ENCODE results near the gene POLR1E.

The POLR1E gene

DNA sequence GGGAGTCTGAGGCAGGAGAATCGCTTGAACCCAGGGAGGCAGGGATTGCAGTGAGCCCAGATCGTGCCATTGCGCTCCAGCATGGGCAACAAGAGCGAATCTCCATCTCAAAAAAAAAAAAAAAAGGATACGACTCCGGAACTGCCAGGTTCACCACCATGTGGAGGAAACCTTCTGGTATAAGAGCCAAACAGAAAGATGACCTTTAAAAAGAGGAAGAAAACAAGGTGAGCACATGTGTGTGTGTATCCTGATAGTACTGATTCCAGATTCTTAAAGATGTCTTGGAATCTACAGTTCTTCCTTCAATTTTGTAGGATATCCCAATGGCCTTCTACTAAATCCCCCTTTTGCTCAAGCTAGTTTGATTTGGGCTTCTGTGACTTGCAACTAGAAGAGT is 56.7 kb downstream of the POLR1E start:
- no peak for DNase-seq (ENCODE audit: low read depth in 1 of 2, low spot score in 1 of 2)
- TF ChIP-seq GABPA (IDR thresholded peaks at IDR 0.05; ENCODE audit: low read depth) (no peak), SPI1 (IDR thresholded peaks at IDR 0.05; ENCODE audit: borderline replicate concordance, low read depth) (no peak)
- TF ChIP-seq, protein P1, sequence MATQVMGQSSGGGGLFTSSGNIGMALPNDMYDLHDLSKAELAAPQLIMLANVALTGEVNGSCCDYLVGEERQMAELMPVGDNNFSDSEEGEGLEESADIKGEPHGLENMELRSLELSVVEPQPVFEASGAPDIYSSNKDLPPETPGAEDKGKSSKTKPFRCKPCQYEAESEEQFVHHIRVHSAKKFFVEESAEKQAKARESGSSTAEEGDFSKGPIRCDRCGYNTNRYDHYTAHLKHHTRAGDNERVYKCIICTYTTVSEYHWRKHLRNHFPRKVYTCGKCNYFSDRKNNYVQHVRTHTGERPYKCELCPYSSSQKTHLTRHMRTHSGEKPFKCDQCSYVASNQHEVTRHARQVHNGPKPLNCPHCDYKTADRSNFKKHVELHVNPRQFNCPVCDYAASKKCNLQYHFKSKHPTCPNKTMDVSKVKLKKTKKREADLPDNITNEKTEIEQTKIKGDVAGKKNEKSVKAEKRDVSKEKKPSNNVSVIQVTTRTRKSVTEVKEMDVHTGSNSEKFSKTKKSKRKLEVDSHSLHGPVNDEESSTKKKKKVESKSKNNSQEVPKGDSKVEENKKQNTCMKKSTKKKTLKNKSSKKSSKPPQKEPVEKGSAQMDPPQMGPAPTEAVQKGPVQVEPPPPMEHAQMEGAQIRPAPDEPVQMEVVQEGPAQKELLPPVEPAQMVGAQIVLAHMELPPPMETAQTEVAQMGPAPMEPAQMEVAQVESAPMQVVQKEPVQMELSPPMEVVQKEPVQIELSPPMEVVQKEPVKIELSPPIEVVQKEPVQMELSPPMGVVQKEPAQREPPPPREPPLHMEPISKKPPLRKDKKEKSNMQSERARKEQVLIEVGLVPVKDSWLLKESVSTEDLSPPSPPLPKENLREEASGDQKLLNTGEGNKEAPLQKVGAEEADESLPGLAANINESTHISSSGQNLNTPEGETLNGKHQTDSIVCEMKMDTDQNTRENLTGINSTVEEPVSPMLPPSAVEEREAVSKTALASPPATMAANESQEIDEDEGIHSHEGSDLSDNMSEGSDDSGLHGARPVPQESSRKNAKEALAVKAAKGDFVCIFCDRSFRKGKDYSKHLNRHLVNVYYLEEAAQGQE (IDR thresholded peaks at IDR 0.05; ENCODE audit: insufficient replicate concordance, low read depth), result no peak
- TF ChIP-seq, protein P2, sequence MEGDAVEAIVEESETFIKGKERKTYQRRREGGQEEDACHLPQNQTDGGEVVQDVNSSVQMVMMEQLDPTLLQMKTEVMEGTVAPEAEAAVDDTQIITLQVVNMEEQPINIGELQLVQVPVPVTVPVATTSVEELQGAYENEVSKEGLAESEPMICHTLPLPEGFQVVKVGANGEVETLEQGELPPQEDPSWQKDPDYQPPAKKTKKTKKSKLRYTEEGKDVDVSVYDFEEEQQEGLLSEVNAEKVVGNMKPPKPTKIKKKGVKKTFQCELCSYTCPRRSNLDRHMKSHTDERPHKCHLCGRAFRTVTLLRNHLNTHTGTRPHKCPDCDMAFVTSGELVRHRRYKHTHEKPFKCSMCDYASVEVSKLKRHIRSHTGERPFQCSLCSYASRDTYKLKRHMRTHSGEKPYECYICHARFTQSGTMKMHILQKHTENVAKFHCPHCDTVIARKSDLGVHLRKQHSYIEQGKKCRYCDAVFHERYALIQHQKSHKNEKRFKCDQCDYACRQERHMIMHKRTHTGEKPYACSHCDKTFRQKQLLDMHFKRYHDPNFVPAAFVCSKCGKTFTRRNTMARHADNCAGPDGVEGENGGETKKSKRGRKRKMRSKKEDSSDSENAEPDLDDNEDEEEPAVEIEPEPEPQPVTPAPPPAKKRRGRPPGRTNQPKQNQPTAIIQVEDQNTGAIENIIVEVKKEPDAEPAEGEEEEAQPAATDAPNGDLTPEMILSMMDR (IDR thresholded peaks at IDR 0.05; ENCODE audit: insufficient read depth, low read length), result no peak
- Histone ChIP-seq H3K4me3 (replicated peaks; ENCODE audit: insufficient read depth, low read length) (no peak overlapping the region), H3K27me3 (ENCODE audit: insufficient read depth, poor library complexity, severe bottlenecking) (no peaks in the 10 kb centered on the region), H3K27ac (replicated peaks) (no peak overlapping the region)

GRCh38 chr9:37542895-37543294 is 57.1 kb downstream of the POLR1E start:
- TF ChIP-seq SPI1 (IDR thresholded peaks at IDR 0.05; ENCODE audit: borderline replicate concordance, low read depth), result no peak
- TF ChIP-seq, protein P2 (IDR thresholded peaks at IDR 0.05; ENCODE audit: insufficient read depth, low read length), result no peak
- Histone ChIP-seq H3K27ac (replicated peaks) (no peak overlapping the region), H3K27me3 (ENCODE audit: insufficient read depth, poor library complexity, severe bottlenecking) (no peaks in the 10 kb centered on the region), H3K4me3 (replicated peaks; ENCODE audit: insufficient read depth, low read length) (no peak overlapping the region)
- no peak for DNase-seq (ENCODE audit: low read depth in 1 of 2, low spot score in 1 of 2)

DNA sequence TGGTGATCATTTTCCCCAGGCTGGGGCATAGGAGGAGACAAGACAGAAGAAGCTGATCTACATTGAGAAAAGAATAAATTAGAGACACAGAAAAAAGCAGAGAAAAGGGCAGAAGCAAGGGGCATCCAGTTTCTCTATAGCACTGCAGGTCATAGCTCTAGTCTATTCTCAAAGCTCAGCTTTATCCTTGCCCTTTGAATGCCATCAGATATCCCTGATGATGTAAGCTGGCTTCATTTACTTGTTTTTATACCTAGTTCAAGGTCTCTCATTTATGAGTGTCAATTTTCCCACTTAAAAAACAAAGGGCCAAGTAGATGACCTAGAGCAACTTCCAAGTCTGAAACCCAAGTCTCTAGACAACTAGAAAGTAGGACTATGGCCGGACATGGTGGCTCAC is 57.7 kb downstream of the POLR1E start:
- H3K27ac ChIP-seq (replicated peaks), result no peak overlapping the region
- DNase-seq (ENCODE audit: low read depth in 1 of 2, low spot score in 1 of 2), result no peak
- H3K4me3 ChIP-seq (replicated peaks; ENCODE audit: insufficient read depth, low read length), result no peak overlapping the region
- TF ChIP-seq, protein P2 (IDR thresholded peaks at IDR 0.05; ENCODE audit: insufficient read depth, low read length), result no peak
- TF ChIP-seq SPI1 (IDR thresholded peaks at IDR 0.05; ENCODE audit: borderline replicate concordance, low read depth) (no peak), POLR2AphosphoS5 (IDR thresholded peaks at IDR 0.05; ENCODE audit: low read depth) (no peak), GABPA (IDR thresholded peaks at IDR 0.05; ENCODE audit: low read depth) (no peak)
- TF ChIP-seq, protein P1 (IDR thresholded peaks at IDR 0.05; ENCODE audit: insufficient replicate concordance, low read depth), result no peak
- H3K27me3 ChIP-seq (ENCODE audit: insufficient read depth, poor library complexity, severe bottlenecking), result no peaks in the 10 kb centered on the region

DNA sequence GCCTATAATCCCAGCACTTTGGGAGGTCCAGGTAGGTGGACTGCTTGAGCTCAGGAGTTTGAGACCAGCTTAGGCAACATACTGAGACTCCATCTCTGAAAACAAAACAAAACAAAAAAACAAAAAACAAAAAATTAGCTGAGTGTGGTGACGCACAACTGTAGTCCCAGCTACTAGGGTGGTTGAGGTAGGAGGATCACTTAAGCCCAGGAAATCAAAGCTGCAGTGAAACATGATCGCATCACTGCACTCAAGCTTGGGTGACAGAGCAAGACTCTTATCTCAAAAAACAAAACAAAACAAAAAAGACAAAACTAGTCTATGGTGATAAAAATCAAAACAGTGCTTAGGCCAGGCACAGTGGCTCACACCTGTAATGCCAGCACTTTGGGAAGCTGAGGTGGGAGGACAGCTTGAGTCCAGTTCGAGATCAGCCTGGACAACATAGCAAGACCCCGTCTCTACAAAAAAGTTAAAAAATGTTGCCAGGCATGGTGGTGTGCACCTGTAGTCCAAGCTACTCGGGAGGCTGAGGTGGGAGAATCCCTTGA is 61.7 kb downstream of the POLR1E start:
- Histone ChIP-seq H3K27me3 (ENCODE audit: insufficient read depth, poor library complexity, severe bottlenecking) (no peaks in the 10 kb centered on the region), H3K4me3 (replicated peaks; ENCODE audit: insufficient read depth, low read length) (no peak overlapping the region), H3K27ac (replicated peaks) (no peak overlapping the region)
- no peak for DNase-seq (ENCODE audit: low read depth in 1 of 2, low spot score in 1 of 2)
- TF ChIP-seq, protein P2 (IDR thresholded peaks at IDR 0.05; ENCODE audit: insufficient read depth, low read length), result no peak
- TF ChIP-seq GABPA (IDR thresholded peaks at IDR 0.05; ENCODE audit: low read depth), result no peak

Data from HL-60 (cell line).